ENCODE measurements around the gene CDKAL1.
"Not testable (repeated sequence)": the region's sequence is repeated elsewhere in the genome, so short reads cannot be mapped to it uniquely, and the experiment has no call there.

CDKAL1 gene

DNA sequence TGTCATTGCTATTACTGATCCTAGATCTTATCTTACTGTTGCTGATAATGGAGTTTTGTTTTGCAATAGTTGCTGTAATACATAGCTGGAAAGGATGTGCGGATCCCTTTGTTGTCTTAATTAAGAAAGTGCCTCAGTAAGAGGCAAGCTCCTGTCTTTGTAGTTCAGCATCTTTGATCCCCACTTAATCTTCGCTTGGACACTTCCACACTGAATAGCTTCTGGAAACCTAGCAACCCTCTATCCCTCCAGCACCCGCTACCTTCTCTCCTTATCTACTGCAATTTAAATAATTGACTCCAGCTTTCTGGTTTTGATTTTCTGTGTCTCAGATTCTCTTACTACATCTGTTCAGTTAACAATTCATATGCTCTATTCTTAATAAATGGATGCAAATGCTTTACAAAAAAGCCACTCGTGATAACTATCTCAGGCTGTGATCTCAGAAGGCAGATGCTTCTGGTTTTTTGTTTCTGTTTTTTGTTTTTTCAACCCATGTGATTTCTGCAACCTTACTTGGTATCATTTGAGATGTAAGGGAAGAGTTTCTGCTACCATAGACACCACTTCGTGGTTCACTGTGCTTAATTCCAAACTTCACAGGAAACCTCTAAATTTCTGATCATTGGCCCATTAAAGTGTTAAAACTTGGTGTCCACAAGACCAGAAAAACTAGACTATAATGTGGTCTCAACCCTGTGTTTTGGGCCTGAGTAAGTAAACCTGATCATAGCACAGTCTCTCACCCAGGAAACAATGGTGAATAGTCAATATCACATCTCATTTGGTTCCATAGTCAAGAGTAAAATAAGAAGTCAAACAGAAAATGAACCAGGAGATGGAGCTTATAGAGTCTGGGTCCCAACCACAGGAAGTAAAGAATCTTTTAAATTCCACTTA, 707.2 kb downstream of the CDKAL1 start:
- no peak for DNase-seq

- no peak for DNase-seq
Observed at GRCh38 chr6:21244897-21245470, 710.7 kb downstream of the CDKAL1 start.

DNA sequence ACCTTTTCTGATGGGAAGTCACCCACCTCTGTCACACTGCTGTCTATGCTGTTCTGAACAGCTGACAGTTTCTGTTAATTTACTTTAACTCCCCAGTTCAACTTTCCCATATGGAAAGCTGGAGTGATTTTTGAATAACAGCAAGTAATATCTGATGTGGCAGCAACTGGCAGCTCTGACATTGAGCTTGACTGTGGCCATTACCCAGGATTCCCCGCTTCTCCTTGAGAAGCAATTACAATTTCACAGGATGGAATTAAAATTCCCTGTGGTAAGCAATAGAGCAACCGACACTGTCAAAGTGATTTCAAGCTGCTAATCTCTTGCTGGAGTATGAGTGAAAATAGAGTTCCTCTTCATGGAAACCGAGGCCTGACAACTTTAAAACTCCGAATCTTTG, 711.2 kb downstream of the CDKAL1 start:
- DNase-seq: no peak

GRCh38 chr6:21246075-21246474, 711.8 kb downstream of the CDKAL1 start:
- DNase-seq: no peak

GRCh38 chr6:21254460-21254859, 720.2 kb downstream of the CDKAL1 start:
- not testable (repeated sequence) for DNase-seq

DNA sequence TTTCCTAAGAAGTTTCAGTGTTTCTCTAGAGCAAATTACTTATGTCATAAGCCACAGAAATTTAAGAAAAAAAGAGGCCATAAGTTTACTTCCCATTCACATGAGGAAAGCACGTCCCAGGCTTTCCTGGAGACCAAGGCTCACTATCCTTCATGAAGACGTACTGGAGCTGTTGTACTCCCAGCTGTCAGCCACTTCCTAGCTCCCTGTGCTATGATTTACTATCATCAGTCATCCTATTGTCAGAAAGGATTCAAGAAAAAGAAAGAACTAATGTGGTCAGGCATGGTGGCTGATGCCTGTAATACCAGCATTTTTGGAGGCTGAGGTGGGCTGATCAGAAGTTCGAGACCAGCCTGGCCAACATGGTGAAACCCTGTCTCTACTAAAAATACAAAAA, 721.9 kb downstream of the CDKAL1 start:
- DNase-seq: no peak

DNA sequence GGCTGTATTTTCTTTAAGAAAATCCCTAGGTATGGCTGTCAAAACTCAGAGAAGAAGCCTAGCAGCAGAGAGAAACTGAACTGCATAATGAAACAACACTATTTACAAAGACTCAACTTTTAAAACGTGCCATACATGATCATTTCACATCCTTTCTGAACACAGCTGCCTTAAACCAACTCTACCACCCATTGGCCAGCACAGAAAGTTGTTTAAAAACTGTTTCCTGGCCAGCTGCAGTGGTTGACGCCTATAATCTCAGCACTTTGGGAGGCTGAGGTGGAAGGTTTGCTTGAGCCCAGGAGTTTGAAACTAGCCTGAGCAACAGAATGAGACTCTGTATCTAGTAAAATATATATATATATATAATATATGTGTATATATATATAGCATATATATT, 722.9 kb downstream of the CDKAL1 start:
- DNase-seq: no peak

- peak; percentile 34 for DNase-seq
Observed at GRCh38 chr6:21258665-21259064, 724.4 kb downstream of the CDKAL1 start.

DNA sequence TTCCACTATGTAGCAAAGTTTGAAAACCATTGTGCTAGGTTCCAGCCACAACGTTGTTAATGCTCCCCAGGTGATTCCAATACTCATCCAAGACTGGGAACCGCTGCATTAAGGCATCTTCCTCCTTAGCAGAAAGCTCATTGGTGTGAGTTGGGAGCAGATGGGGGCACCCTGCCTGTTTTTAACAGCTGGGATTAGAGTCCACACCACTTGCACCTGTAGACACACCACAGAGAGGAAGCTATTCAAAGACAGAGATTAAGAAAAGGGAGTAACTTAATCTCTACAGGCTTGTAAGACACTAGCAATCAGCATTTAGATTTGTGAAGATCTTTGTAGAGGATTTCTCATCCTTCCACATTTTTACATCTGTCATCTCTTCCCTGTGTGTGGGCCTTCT, 725.4 kb downstream of the CDKAL1 start:
- no peak for DNase-seq

GRCh38 chr6:21262504-21262903, 728.2 kb downstream of the CDKAL1 start:
- no peak for DNase-seq

- DNase-seq: no peak
Observed at GRCh38 chr6:21263531-21264287, 729.5 kb downstream of the CDKAL1 start.

DNA sequence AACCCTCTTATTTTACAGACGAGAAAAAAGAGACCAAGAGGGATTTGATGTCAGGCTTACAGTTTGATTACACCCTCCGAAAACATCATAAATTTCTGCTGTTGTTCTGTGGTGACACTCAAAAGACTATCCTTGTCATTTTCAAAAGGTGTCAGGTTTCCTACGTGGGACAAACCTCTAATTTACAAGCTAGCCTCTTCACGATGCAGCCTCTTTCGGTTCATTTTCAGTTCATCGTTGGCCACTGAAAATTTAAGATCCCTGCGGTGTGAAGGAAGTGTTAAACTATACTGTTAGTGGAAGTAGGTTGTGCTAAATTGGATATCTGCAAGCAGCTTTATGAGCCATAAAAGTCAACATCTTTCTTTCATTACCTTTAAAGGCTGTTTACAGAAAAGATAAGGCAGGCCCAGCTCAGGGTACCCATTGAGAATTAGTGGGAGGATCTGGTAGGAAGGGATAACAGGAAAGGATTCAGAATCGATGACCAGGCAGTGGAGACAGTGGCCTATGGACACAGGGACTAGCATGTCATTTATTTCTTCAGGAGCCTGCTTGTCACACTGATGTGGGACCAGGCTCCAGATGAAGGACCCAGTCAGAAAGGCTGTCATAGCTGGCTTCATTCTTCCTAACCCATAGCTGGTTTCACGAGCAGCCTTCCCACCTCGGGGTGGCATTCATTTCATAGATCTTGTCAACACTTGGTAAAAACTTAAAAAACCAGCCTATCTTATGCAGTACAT, 730.2 kb downstream of the CDKAL1 start:
- DNase-seq: no peak

- no peak for DNase-seq
Observed at GRCh38 chr6:21265034-21265729, 730.9 kb downstream of the CDKAL1 start.

GRCh38 chr6:21265730-21266044, 731.4 kb downstream of the CDKAL1 start:
- no peak for DNase-seq

DNA sequence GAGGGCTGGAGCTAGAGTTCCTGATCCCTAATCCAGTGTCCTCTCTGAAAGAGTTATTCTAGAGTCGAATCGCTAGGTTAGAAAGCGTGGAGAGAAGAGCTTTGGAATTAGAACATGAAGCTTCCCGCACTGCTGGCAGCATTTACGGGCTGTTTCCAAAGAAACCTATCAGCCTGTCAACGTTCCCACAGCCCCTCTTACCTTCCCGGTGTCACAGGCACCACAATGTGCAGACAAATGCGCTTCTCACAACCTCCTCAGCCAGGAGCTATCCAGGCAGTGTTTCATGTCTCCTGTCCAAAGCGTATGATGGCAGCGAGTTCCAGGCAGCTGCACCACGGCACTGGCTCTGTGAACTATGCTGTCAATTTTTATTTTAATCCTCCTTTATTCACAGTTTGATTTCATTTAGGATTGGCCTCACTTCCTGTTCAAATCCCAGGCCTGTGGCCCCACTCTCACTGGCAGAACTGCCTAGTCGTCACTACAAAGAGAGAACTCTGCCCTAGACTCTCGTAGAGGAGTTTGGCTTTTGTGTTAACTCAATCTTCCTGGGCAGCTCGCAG, 736.5 kb downstream of the CDKAL1 start:
- no peak for DNase-seq

DNA sequence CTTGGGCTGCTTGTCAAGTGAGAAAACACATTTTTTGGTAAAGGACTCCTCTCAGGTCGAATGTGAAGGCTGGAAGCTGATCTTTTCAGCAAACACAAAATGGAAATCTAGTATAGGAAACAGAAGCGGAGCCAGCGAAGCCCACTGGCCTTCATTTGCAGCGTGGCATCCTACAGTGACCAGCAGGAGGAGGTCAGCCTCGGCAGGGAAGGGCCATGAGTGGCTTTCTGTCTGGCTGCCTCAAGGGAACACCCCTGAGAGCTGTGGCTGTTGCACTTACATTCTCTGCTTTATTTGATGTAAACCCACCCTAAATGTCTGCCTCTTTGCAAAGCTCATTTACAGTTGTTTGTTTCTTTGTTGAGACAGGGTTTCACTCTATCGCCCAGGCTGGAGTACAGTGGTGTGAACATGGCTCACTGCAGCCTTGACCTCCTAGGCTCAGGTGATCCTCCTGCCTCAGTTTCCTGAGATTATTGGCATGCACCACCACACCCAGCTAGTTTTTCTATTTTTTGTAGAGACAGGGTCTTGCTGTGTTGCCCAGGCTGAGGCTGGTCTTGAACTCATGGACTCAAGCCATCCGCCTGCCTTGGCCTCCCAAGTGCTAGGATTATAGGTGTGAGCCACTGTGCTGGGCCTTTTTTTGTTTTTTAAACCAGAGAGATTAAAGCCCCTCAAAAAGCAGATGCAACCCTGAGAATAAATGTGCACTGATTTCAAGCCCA, 737.3 kb downstream of the CDKAL1 start:
- DNase-seq: no peak

- DNase-seq: no peak
Observed at GRCh38 chr6:21273451-21273850, 739.2 kb downstream of the CDKAL1 start.

DNA sequence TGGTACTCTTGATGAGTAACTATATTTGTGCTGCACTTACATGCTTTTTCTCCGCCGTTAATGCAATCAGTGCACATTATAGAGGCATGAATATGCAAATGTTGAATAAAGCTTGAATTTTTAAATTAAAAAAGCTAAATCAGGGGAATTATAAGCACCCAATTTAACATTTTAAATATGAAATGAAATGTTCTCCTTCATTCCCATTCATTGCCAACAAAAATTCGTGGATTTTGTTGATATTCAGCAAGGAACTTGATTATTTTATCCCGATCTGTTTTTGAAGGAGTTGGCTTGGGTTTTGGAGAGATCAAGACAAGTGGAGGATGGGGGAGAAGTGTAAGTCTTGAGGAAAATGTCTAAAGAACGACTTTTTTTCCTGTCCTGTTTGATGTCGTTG, 740.6 kb downstream of the CDKAL1 start:
- no peak for DNase-seq

DNA sequence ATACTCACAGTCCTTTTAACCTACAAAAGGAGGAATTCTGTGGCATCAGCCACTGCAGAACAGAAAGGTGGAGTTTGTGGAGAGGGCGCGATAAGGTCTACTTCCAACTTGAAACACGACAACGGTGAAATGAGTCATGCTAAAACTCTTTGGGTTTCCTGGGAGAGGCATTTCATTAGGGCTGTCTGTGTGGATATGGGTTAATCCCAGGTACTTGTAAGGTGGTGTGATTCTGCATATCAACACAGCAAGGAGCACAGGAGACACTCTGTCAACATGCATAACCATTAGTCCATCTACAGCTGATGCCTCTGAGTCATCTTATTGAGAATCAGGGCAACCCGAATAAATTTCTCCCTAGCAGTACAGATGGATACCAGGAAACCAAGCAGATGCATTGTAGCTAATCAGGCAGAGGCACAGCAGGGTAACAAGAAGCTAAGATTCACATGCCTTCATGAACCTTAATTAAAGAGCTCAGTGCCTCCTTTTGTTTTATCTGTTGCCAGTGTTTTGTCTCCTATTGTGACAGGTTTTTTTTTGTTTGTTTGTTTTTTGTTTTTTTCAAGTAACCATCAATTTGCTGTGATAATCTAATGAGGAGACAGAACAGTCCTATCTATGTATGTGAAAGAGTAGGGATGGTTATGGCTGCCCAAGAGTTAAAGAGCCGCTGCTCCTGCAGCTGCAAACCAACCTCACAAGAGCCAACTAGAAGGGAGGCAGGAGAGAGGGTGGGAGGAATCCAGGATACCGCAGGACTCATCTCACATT, 743.5 kb downstream of the CDKAL1 start:
- no peak for DNase-seq

- DNase-seq: no peak
Observed at GRCh38 chr6:21278375-21278745, 744.1 kb downstream of the CDKAL1 start.

DNA sequence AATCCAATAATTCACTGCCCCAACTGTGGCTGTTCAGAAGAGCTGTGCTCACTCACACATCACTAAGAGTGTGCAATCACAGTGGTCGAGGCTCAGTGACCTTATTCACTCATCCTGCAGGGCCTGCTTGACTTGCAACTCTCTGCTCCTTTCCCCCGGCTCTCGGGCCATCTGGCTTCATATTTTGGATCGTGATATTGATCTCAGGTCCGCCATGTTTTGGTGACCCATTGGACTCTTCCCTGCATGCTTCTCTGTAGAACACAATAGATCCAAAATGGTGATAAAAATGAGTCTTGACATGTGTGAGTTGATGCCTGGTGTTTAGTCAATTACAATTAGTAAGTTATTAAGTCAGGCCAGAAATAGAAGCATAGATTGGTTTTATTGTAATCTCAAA, 745.4 kb downstream of the CDKAL1 start:
- DNase-seq: no peak
